HG02981 (cell line): ENCODE data around the gene PHF21B.
"Not testable (repeated sequence)": the region's sequence is repeated elsewhere in the genome, so short reads cannot be mapped to it uniquely, and the experiment has no call there.

Experiments used
- ATAC-seq: cut with Tn5 transposase; IDR thresholded peaks from one replicate; pipeline ENCODE4 v1.9.1; 2021; ENCODE audit warnings: mild to moderate bottlenecking, moderate library complexity; ENCODE audit not compliant: unreplicated experiment

The PHF21B gene

DNA sequence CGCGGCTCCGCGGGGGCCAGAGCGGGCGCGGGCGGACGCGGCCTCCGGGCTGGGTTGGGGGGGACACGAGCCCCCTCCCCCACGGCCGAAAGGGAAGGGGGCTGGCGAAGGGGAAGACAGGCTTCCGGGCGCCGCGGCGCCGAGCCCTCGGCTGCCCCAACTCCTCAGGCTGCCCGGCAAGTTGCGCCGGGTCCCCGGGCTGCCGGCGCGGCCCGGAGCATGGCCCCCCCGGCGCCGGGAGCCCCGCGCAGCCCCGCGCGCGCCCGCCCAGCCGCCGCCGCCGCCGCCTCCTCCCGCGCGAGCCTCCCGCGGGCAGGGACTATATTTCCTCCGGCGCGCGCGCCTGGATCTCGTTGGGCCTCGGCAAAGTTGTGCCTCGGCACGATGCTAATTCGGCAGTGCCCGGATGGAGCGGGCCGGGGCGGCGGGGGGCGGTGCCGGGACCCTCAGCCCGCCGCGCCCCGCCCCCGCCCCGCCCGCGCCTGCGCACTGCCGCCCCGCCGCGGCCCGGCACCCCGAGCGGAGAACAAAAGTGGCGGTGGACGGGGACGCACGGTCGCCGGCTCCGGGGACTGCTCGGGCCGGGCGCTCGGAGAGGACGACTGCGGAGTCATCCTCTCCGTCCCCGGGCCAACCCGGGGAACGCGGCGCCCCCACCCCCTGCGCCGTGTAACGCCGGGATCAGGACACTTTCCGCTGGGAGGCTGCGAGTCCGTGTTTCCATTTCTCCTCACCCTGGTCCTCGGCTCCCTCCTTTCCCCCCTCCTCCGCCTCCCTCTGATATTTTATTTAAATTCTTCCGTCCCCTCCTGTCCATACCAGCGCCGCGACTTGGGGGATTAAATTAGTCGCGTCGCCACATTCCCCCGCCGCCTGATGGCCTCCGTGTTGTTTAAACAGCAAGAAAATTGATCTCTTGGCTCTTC lies at the start of gene PHF21B:
Gene PHF21B, minus strand, starts transcription at position 400 of the 926 bp plus-strand sequence. CDS start 456 bp downstream, outside the sequence.
- ATAC-seq, result no peak

DNA sequence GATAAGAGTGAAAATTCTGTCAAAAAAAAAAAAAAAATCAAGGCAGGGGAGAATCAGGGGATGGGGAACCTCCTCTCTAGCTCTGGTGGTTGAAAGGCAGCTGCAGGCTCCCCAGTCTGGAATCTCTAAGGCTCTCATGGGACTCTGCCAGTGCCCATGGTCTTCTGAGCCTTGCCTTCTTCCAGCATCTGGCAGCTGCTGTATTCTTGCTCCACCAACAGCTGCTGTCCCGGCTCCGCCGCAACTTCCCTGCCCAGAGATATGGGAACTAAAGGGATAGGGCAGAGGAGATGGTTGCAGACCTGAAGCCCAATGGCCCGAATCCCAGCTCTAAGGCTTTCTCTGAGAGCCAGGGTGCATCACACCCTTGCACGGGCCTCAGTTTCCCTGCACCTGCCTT lies 49.5 kb upstream of the PHF21B start:
- no peak for ATAC-seq

GRCh38 chr22:45058622-45058912 lies 48.8 kb upstream of the PHF21B start:
- no peak for ATAC-seq

DNA sequence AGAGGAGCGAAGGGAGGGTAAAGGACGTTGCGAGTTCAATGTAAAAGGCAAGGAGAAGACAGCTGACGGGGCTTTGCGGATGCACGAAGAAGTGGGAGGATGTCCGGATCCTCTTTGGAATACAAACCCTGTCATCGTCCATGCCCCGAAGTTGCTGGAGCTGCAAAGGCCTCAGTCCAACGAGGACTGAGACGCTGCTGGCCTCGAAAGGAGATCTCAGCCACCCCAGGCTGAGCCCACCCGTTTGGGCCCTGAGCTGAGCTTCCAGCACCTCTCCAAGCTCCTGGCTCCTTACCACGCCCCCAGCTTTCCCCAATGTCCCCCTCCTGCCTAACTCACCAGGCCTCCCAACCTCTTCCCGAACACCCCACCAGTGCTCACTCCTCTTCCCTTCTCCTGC lies 46.1 kb upstream of the PHF21B start:
- no peak for ATAC-seq

DNA sequence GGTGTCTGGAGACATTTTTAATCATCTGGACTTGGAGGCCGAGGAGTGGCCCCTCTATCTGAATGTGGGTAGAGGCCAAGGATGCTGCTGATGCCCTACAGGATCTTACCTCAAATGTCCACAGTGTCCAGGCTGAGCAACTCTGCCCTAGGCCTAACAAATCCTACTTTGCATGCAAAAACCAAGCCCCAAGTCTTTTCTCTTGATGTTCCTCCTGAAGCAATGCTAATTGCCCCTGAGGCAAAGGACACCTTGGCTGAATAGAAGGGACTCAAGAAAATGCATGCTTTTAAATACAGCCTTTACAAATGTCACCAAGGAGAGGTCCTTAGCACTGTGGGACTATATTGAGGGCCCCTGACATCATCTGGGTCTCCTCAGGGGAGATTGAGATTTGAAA lies 43.8 kb upstream of the PHF21B start:
- no peak for ATAC-seq

DNA sequence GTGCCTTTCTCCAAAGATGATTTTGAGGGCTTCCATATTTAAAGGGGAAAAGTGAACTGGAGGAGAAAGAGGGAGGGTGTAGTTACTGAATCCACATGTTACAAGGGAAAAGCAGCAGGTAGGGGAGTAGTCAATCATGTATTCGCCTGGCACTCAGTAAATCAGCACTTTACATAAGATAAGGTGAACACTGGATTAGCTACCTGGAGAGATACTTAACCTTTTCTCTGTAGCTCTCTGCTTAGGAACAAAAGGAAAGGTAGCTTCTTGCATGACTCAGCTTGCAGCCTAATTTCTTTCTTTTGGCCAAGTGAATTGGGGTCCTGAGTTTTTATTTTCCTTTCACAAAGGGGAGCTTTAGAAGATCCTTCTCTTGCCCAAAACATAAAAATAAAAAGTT lies 43.3 kb upstream of the PHF21B start:
- no peak for ATAC-seq

GRCh38 chr22:45052665-45053064 lies 42.9 kb upstream of the PHF21B start:
- not testable (repeated sequence) for ATAC-seq

- no peak for ATAC-seq
Measured at GRCh38 chr22:45051946-45052345, 42.1 kb upstream of the PHF21B start.

DNA sequence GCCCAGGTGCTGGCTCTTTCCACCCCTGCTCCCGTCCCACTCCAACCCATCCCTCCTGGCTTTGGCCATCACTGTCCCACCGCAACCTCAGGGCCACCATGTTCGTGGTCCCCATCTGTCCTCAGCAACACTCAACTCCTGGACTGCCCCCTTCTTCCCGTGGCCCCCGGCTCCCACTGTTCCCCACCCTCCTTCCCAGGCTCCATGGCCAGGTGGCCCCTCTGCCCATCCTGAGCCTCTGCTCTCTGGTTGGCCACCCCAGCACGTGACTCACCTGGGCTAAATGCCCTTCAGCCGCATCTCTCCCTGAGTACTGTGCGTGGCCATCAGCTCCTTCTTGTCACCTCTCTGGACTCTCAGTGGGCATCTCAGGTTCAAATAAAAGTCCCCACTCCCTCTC lies 41.6 kb upstream of the PHF21B start:
- no peak for ATAC-seq

- ATAC-seq, result no peak
Measured at GRCh38 chr22:45047260-45047659, 37.5 kb upstream of the PHF21B start.

DNA sequence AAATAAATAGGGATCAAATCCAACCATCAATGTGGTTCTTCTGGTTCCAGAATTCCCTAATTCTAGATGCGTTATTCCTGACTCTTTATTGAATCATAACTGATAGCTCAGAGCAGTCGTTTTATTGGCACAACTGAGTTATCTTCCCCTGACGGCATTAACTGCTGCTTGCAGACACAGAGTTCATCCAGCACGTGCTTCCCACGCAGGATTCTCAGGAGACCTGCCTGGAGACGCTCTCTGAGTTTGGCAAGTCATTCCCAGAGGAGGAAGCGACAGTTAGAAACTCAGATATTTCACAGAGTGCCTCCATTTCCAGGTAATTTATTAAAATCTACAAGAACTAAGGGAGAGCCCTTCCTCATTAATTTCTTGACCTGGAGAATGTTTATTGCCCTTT lies 35.4 kb upstream of the PHF21B start:
- ATAC-seq, result no peak

DNA sequence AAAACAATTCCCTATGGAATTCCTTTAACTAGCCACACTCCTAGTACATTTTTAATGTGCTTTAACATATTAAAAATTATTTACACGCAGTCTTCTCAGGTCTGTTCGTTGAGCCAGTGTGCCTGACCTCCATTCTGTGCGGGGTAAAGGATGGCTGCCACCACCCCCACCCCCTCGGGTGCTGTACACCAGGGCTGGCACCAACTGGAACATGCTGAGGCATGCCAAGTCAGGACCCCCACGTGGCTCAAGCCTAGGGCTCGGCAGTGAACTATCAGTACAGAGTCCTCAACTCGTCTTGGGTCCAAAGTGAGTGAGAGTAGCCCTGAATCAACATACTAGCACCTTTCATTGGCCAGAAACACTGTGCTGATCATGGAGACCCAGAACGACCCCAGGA lies 32.5 kb upstream of the PHF21B start:
- no peak for ATAC-seq

DNA sequence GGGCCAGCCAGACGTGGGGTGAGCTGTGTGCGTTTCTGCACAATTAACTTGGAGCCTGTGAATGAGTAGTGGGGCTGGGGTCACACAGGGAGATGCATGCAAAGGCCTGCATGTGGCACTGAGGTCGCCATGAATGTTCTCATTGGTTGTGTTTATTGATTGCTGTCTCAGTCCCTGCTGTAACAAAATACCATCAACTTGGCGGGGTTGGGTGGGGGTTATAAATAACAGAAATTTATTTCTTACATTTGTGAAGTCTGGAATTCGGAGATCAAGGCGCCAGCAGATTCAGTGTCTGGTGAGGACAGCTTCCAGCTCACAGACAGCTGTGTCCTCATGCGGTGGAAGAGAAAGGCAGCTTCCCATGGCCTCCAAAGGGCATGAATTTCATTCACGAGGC lies 29.3 kb upstream of the PHF21B start:
- no peak for ATAC-seq

DNA sequence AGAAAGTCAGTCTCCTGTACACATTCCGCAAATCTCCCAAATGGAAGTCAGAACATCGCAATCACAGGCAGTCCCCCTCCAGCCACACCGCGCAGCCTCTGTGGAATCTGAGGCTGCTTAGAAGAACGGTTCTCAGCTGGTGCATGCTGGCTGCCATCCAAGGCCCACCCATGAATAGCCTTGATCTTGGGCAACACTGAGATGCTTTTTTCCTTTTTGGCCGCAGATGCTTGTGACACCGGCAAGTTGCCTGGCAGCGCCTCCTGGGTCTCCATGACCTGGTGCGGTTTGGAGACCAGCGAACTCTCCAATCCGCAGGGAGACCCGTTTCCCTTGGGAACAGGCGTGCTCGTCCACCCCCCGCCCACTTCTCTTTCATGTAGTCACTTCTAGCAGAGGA lies 26.3 kb upstream of the PHF21B start:
- ATAC-seq, result no peak

DNA sequence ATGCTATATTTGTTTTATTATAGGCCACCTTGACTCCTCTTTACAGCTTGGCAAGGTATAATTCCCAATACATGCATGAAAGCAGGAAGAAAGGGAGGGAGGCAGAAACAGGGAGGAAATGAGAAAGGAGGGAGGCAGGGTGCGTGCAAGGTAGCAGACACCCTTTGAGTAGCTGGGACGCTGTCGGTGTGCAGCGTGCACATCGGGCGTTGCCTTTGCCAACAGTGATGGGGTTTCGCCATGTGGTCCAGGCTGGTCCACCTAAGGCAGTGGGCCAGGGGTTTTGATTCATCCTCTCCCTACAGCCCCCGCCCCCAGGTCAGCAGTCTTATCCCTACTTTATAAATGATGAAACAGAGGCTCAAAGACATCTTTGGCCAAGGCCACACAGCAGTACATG lies 25.0 kb upstream of the PHF21B start:
- ATAC-seq, result no peak

DNA sequence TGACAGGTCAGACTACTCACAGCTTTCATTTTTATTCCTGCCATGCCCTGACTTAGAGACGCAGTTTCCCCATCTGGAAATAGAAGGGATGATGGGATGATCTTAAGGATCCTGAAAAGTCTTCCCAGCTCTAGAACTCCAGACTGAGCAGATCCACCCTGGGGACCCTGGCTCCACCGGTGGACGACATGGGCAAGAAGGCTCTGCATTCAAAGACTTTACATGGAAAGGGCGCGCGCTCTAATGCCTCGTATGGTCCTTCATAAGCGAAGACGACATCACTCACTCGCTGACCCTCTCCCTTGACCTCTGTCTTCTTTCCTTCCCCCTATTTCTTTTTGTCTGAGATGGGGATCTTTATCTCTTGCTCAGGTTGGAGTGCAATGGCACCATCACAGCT lies 24.4 kb upstream of the PHF21B start:
- no peak for ATAC-seq

DNA sequence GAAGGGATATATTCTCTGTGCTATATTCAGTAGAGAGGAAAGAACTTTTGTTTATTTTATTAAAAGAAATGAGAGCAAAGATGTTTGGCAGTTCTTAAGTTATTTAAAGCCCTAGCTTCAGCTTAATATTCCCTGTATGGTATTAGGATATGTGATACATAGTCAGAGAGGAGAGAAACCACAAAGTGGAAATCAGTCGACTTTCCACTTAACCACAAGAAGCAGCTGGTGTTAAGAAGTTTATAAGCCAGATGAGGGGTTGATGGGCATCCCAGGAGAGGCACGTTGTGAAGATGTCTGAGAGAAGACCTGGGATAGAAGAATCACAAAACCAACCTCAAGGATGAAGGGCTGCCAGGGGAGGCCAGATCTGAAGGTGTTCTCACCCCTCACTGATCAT lies 23.3 kb upstream of the PHF21B start:
- ATAC-seq, result no peak

- ATAC-seq, result no peak
Measured at GRCh38 chr22:45031629-45032403, 22.0 kb upstream of the PHF21B start.

- no peak for ATAC-seq
Measured at GRCh38 chr22:45029501-45029900, 19.7 kb upstream of the PHF21B start.

- no peak for ATAC-seq
Measured at GRCh38 chr22:45026511-45026910, 16.7 kb upstream of the PHF21B start.

GRCh38 chr22:45023431-45023830 lies 13.6 kb upstream of the PHF21B start:
- no peak for ATAC-seq
